DND-41 (cell line): ENCODE results near the gene RPRD1A.

ENCODE experiments used
- ATAC-seq: fragments of 200-7000 bp; cut with Tn5 transposase; 3 replicates; pipeline ENCODE4 v1.9.1; 2021; ENCODE audit warnings: low read depth; ENCODE audit not compliant: insufficient read depth
- DNase-seq: peaks from one replicate; pipeline ENCODE4 v3.0.0-alpha.2; 2020
- H2AFZ ChIP-seq: 2 replicates; pipeline ENCODE4 v1.6.0; 2012; ENCODE audit warnings: low read depth, low read length
- H3K27ac ChIP-seq: 2 replicates; pipeline ENCODE4 v1.5.1; 2012; ENCODE audit warnings: low read length, inconsistent platforms
- H3K27me3 ChIP-seq: fragments of 200-600 bp; sonication (generic); 2 replicates; pipeline ENCODE4 v1.6.0; 2012; ENCODE audit warnings: low read length, mild to moderate bottlenecking, inconsistent platforms; ENCODE audit not compliant: insufficient read depth, poor library complexity
- H3K36me3 ChIP-seq: 2 replicates; pipeline ENCODE4 v1.5.1; 2012; ENCODE audit warnings: low read length, inconsistent platforms; ENCODE audit not compliant: insufficient read depth
- H3K4me1 ChIP-seq: 2 replicates; pipeline ENCODE4 v1.5.1; 2012; ENCODE audit warnings: mild to moderate bottlenecking, low read length; ENCODE audit not compliant: insufficient read depth
- H3K4me2 ChIP-seq: 2 replicates; pipeline ENCODE4 v1.6.0; 2012; ENCODE audit warnings: mild to moderate bottlenecking, moderate library complexity, low read length, inconsistent platforms; ENCODE audit not compliant: insufficient read depth
- H3K4me3 ChIP-seq, 2 experiments: fragments of 200-600 bp in 1 of 2; shearing (Covaris generic) in 1 of 2; 2 replicates each; pipeline ENCODE4 v1.5.1; 2012 to 2016; ENCODE audit warnings: inconsistent platforms in 2 of 2, low read length in 2 of 2, mild to moderate bottlenecking in 2 of 2, low read depth in 1 of 2, moderate library complexity in 1 of 2
- H3K79me2 ChIP-seq: 2 replicates; pipeline ENCODE4 v1.6.0; 2012; ENCODE audit warnings: low read length, inconsistent platforms; ENCODE audit not compliant: insufficient read depth
- H3K9ac ChIP-seq: 2 replicates; pipeline ENCODE4 v1.6.0; 2012; ENCODE audit warnings: low read depth, mild to moderate bottlenecking, inconsistent platforms, low read length, moderate library complexity
- H3K9me3 ChIP-seq: 2 replicates; pipeline ENCODE4 v1.5.1; 2012; ENCODE audit warnings: low read length, moderate library complexity, mild to moderate bottlenecking, inconsistent platforms; ENCODE audit not compliant: insufficient read depth, severe bottlenecking
- H4K20me1 ChIP-seq: 2 replicates; pipeline ENCODE4 v1.6.0; 2012; ENCODE audit warnings: low read length; ENCODE audit not compliant: insufficient read depth
- CTCF ChIP-seq: IDR thresholded peaks from 2 replicates; pipeline ENCODE4 v1.5.1; 2012; ENCODE audit warnings: borderline replicate concordance, low read length, moderate library complexity, mild to moderate bottlenecking; ENCODE audit not compliant: poor library complexity, severe bottlenecking; ENCODE audit errors: extremely low read depth
- EZH2 ChIP-seq: IDR thresholded peaks from 3 replicates; pipeline ENCODE4 v1.6.1; 2012; ENCODE audit warnings: borderline replicate concordance, low read depth, mild to moderate bottlenecking, moderate library complexity, low read length, inconsistent platforms; ENCODE audit not compliant: severe bottlenecking

RPRD1A gene

DNA sequence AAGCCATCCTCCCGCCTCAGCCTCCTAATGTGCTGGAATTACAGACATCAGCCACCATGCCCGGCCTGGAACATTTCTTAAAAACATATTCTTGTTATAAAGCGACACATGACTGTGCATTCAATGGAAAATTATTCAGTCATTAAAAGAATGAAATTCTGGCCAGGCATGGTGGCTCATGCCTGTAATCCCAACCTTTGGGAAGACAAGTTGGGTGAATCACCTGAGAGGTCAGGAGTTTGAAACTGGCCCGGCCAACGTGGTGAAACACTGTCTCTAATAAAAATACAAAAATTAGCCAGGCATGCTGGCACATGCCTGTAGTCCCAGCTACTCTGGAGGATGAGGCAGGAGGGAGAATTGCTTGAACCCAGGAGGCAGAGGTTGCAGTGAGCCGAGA, 21.6 kb upstream of the RPRD1A start:
- no peak for DNase-seq
- TF ChIP-seq CTCF (no peak), EZH2 (no peak)
- no peaks in the 10 kb centered on the region for H3K36me3 ChIP-seq
- H3K4me3 ChIP-seq: no peak overlapping the region
- H4K20me1 ChIP-seq: no peaks in the 10 kb centered on the region
- H3K4me1 ChIP-seq: no peaks in the 10 kb centered on the region
- no peak overlapping the region for H3K9ac ChIP-seq
- H3K27ac ChIP-seq: no peak overlapping the region
- H2AFZ ChIP-seq: no peak overlapping the region
- no peak for ATAC-seq
- no peaks in the 10 kb centered on the region for H3K27me3 ChIP-seq
- H3K9me3 ChIP-seq: no peaks in the 10 kb centered on the region
- H3K79me2 ChIP-seq: no peaks in the 10 kb centered on the region
- no peak overlapping the region for H3K4me2 ChIP-seq

DNA sequence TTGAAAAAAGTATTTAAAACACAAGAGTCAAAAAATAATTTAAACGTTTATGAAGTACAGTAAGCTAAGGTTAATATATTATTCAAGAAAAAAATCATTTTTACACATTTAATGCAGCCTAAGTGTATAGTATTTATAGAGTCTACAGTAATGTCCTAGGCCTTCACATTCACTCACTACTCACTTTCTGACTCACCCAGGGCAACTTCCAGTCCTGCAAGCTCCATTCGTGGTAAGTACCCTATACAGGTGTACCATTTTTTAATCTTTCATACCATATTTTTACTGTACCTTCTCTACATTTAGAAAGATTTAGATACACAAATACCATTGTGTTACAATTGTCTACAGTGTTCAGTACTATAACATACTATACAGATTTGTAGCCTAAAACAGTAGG, 20.9 kb upstream of the RPRD1A start:
- no peaks in the 10 kb centered on the region for H4K20me1 ChIP-seq
- DNase-seq (no peak), ATAC-seq (no peak)
- H3K9me3 ChIP-seq: no peaks in the 10 kb centered on the region
- no peak for TF ChIP-seq CTCF
- TF ChIP-seq EZH2: no peak
- no peaks in the 10 kb centered on the region for H3K36me3 ChIP-seq
- H3K79me2 ChIP-seq: no peaks in the 10 kb centered on the region
- H3K9ac ChIP-seq: no peak overlapping the region
- no peak overlapping the region for H3K4me2 ChIP-seq
- H3K27me3 ChIP-seq: no peaks in the 10 kb centered on the region
- H3K27ac ChIP-seq: no peak overlapping the region
- H3K4me1 ChIP-seq: no peaks in the 10 kb centered on the region
- no peak overlapping the region for H2AFZ ChIP-seq
- no peak overlapping the region for H3K4me3 ChIP-seq

DNA sequence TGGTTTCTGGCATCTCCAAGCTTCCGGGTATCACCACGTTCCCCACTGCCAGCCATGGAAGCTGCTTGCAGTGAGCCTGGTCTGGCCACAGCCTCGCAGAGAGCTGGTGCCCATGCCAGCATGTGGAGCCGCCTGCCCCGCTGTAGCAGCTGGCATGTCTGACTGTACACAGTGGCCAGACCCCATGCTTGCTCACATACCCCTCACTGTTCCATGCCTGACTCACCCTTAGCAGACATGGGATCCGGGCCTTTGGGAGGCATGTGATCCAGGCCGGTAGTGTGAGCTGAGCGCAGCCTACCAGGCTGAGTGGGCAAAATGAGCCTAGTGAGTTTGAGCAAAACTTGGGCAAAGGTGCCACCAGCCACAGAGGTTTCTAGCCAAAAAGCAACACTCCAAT, 18.8 kb upstream of the RPRD1A start:
- Histone ChIP-seq H3K4me2 (no peak overlapping the region), H2AFZ (no peak overlapping the region), H3K4me3 (no peak overlapping the region), H3K27ac (no peak overlapping the region), H4K20me1 (no peaks in the 10 kb centered on the region), H3K9ac (no peak overlapping the region), H3K36me3 (no peaks in the 10 kb centered on the region), H3K79me2 (no peaks in the 10 kb centered on the region), H3K9me3 (peaks cover 3% of the 10 kb centered on the region), H3K27me3 (no peaks in the 10 kb centered on the region), H3K4me1 (no peaks in the 10 kb centered on the region)
- no peak for TF ChIP-seq EZH2
- TF ChIP-seq CTCF: no peak
- ATAC-seq: no peak
- no peak for DNase-seq

- no peak for TF ChIP-seq CTCF
- no peak for TF ChIP-seq EZH2
Measured at GRCh38 chr18:36085195-36085594, 17.8 kb upstream of the RPRD1A start.

More at GRCh38 chr18:36085195-36085594, 17.8 kb upstream of the RPRD1A start:
- no peak overlapping the region for H3K4me2 ChIP-seq
- H3K79me2 ChIP-seq: no peaks in the 10 kb centered on the region
- no peaks in the 10 kb centered on the region for H4K20me1 ChIP-seq
- no peak for ATAC-seq
- no peaks in the 10 kb centered on the region for H3K27me3 ChIP-seq
- no peak overlapping the region for H3K9ac ChIP-seq
- H3K4me1 ChIP-seq: no peaks in the 10 kb centered on the region
- no peak for DNase-seq
- H3K9me3 ChIP-seq: peaks cover 3% of the 10 kb centered on the region
- no peak overlapping the region for H3K4me3 ChIP-seq
- no peak overlapping the region for H3K27ac ChIP-seq
- no peaks in the 10 kb centered on the region for H3K36me3 ChIP-seq
- no peak overlapping the region for H2AFZ ChIP-seq
